NCI-H2196 (cell line): ENCODE results near the gene SNAI3.

Source experiments
- DNase-seq: peaks from one replicate; lab custom pipeline; 2025; ENCODE audit not compliant: unreplicated experiment; lab: John Stamatoyannopoulos, UW

SNAI3 gene

DNA sequence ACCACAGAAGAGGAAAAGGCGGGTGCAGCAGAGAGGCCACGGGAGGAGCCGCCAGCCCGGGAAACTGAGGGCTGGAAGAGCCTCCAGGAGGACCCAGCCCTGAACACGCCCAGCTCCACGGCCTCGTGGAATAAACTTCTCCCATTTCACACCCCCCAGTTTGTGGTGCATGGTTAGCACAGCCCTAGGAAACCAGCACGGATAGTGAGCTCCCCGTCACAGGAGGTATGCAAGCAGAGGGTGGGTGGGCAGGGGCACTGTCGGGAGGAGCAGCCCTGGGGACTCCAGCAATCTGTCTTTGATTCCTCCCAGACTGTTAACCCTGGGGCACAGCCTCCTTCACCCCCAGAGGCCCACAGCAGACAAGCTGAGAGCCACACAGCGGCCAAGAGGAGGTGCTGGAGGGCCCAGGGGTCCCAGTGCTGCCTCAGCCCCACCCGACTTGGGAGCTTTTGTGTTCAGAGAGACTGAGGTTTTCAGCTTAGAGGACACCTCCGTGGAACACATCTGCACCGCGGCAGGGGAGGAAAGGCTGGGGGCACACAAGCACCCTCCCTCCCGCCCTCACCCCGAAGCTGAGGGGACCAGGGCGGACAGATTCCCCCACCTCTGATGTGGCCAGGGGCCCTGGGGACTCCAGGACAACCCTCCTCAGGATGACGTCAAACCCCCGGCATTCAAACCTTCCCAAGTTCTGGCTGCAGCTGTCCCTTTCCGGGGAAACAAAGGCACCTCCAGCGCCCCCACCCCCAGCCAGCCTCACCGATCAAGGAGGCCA, 49.6 kb downstream of the SNAI3 start:
- no peak for DNase-seq

DNA sequence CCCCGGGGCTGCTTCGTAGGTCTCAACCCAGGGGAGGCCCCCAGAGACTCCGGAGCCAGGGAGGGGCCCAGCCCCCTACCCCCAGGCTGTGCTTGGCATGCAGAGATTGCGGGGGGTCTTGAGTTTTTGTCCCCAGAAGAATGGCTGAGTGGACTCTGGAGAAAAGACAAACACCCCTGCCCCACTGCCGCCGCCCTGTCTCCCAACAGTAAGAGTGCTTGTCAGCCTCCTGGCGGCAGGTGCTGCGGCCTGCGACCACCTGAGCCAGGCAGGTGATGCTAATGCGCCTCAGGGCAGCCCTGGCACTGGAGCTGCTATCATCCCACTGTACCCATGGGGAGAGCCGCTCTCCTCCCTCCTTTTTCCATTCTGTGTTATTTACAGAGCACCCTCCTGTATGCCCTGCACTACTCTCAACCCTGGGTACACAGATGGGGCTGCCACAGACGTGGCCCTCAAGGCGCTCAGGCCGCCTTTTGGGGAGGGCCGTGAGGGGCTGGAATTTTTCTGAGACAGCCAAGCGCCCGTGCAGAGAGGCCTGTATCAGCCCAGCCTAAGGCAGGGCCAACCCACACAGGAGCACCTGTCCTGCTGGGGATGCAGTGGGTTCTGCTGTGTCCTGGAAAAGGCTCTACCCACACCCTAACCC, 50.5 kb downstream of the SNAI3 start:
- no peak for DNase-seq

DNA sequence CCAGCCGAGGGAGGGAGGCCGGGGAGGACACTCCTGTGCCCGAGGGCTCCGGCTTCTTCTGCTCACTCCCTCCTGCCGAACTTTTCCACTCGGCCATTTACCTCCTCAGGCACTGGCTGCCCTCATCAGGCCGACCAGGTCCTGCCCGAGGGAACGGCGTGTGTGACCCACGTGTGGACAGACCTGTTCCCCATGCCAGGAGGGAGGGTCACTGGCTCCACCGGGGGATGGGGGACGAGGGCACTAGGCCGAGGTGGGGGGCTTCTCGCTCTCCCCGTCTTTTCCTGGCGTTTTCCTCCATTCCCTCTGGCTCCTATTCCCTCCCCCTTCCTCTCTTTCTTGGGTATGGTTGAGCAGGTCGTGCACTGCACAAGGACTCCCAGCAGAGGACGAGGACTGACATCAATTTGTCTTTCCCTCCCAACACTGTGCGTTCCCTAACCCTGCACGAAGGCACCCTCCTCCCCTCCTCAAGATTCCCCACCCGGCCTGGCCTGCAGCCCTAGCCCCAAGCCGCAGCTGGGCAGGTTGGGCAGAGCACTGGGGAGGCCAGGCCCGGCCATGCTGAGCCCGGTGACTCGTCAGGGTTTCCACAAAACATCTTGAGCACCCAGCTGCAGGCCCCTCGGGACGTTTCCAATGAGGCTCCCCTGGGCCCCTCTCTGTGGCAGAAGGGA, 51.2 kb downstream of the SNAI3 start:
- DNase-seq = no peak

DNA sequence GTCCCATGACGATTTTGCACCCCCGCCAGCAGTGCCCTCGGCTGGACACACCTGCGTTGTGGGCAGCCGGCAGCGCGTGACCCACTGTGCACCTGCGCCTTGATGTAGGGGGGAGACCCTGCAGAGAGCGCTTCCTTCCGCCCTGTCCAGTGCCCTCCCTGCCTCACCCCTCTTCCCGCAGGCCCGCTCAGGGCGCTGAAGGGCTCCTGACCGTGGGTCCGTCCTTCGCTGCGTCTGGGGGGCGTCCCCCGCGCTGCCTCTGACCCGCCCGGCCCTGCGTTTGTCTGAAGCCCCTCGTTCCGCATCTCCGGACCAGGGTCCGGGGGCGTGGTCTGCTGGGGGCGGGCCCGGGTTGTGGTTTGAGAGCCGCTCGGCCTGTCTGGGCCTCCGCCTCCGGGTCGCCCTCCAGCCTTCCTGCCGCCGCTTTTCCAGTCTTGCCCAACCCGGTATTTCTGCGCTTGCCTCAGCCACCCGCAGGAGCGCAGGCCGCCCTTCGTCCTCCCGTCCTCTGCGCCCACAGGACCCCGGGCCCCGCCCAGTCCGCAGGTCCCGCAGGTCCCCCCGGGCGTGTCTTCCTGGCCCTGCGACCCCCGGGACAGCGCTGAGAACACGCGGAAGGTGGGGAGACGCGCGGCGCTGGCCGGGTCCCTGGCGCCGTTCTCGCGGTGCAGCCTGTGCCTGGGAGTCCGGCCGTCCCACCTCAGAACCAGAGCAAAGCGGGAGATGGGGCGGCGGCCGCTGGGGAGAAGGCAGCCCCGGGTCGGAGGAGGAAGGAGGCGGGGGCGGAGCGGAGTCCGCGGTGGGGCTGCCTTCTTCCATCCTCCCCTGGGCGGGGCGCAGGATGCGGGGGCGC, 51.9 kb downstream of the SNAI3 start:
- no peak for DNase-seq

DNA sequence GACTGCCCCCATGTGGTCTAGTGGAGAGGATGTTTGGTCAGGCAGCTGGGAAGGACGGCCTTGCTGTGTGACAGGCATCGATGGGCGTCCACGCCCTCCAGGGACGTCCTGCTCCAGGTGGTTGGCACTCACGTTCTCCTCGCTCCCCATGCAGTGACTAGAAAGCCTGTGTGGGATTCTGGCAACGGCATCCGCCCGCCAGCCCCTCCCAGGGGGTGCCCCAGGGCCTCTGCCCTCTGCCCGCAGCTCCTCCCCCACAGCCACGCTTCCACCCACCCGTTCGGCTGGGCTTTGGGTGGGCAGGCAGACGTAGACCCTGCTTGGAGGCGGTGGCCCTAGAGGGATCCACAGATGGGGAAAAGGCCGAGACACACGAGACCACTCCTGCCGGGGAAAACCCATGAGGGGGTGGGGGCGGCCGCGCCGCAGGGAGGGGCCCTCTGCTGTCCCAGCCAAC, 52.6 kb downstream of the SNAI3 start:
- no peak for DNase-seq

DNA sequence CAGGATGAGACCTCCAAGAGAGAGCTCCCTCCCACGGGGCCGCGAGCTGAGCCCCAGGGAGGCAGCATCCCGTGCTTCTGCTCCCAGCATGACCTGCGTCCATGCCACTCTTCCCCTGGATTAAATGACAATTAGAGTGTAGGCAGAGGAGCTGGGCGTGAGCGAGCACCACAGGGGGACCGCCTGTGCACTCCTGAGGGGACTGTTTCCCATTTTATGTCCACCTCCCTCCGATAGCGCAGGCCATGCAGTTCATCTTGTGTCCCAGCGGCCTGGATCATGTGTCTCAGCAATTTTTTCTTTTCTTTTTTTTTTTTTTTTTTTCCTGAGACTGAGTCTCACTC, 53.7 kb downstream of the SNAI3 start:
- no peak for DNase-seq

DNA sequence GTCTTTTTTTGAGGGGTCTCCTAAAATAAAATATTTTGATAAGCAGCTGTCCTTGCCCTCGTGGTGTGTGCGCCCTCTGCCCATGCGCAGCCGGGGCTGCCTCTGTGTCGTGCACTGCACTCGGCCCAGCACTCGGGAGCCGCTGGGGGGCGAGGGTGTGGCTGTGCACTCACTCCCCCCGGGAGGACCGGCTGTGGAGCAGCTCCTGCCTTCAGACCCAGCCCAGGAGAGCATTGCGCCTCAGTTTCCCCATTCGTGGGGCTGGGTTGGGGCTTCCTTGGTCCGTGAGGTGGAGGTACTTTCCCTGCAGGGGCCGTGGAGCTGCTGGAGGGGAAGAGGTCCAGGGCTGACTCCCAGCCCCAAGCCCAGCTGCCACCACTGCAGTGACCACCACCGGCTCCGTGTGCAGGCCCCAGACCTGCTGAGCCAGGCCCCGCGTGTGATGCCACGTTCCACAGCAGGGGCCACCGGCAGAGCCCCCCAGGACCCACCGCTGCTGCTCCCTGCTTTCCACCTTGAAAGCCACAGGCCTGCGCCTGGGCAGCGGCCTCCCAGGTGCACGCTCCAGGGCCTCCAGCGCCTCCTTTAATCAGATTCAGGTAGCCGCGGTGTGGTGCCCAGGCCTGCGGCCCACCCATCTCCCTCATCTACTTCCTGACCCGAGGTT, 54.3 kb downstream of the SNAI3 start:
- no peak for DNase-seq

DNA sequence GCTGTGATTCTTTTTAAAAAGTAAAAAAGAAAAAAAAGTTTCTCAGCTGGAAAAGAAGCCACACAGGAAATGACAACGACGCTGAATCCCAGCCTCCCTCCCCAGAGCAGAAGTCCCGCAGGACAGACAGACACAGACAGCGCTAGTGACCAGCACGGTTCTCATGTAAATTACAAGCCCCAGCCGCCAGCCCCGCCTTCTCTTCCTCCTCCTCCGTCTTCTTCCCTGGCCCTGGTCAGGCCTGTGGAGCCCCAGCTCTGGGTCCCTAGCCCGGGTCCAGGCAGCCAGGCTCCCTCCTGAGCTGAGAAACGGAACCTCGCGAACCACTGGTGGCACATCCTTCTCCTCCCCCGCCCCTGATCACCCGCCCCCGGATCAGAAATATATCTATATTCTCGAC, 54.9 kb downstream of the SNAI3 start:
- DNase-seq = no peak

DNA sequence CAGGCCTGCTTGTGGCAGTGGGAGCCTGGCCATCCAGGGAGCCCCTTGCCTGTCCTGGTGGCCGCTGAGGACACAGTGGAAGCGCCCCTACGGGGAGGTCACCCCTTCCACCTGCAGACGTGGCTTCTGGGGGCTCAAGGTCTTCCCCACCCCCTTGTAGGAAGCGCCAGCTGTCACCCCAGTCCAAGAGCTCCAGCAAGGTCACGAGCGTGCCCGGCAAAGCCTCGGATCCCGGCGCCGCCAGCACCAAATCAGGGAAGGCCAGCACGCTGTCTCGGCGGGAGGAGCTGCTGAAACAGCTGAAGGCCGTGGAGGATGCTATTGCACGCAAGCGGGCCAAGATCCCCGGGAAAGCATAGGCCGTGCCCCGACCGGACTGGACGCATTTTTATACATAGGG, 55.4 kb downstream of the SNAI3 start:
- no peak for DNase-seq

DNA sequence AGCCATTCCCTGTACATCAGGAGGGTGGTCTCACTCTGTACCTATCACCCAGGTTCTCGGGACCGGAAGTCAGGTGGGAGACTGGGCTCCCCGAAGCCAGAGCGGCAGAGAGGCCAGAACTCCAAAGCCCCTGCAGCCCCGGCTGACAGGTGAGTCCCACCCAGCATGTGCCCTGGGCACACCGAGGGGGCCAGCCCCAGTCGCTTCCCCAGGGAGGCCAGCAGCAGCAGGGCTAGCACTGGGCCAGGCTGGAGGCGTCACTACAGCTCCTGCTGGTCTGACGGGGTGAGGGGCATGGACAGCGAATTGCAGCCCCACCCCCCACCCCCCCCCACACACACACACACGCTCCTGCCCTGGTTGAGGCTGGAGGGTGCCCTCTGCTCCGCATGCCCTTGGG, 55.9 kb downstream of the SNAI3 start:
- DNase-seq = no peak

DNA sequence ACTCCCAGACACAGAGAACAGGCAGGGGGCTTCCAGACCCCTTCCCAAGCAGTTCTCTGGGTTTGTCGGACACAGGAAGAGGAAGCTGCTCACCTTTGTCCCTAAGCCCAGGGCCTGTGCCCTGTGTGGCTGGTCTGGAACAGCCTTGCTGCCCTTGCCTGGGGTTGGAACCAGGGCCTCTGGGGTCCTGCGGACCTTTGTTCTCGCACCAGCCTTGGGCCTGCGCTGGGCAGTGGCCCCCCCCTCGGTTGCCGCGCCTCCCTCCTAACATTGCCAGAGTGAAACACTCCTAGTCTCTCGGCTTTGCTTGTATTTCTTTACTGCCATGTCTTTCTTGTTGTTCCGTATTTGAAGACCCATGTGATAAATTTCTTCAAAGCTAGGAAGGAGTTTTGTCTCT, 56.5 kb downstream of the SNAI3 start:
- no peak for DNase-seq

DNA sequence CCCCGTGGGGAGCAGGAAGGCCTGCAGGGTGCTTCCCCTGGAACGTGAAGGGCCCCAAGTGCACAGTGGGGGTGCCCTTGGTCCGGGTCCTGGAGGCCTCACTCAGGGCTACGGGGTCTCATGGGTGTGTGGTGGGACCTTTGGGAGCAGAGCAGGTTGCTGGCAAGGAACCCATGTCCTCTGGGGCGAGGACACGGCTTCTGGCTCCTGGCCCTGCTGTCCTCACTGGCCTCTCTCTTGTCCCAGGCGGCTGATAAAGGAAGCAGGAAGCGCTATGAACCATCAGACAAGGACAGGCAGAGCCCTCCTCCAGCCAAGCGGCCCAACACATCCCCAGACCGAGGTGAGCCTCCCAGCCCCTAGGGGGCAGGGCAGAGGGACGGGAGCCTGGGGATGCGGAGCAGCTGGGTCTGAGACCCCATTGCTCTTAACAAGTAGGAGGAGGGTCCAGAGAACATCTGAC, 57.8 kb downstream of the SNAI3 start:
- no peak for DNase-seq
